IPS-15b (cell line): Measurements from ENCODE around the gene GSTM4.
"Not testable (repeated sequence)": the region's sequence is repeated elsewhere in the genome, so short reads cannot be mapped to it uniquely, and the experiment has no call there.

ENCODE experiments used
- H3K27me3 ChIP-seq: one replicate; pipeline ENCODE4 v1.6.1; 2013; ENCODE audit warnings: low read length; ENCODE audit not compliant: control insufficient read depth, insufficient read depth
- H3K36me3 ChIP-seq: one replicate; pipeline ENCODE4 v1.6.1; 2013; ENCODE audit warnings: low read length; ENCODE audit not compliant: control insufficient read depth, insufficient read depth
- H3K4me1 ChIP-seq: one replicate; pipeline ENCODE4 v1.6.1; 2013; ENCODE audit warnings: mild to moderate bottlenecking, low read length; ENCODE audit not compliant: control insufficient read depth, insufficient read depth
- H3K4me3 ChIP-seq: one replicate; pipeline ENCODE4 v1.5.1; 2013; ENCODE audit warnings: low read depth, low read length
- H3K9ac ChIP-seq: one replicate; pipeline ENCODE4 v1.6.1; 2013; ENCODE audit warnings: low read depth, mild to moderate bottlenecking, low read length
- H3K9me3 ChIP-seq: one replicate; pipeline ENCODE4 v1.6.1; 2013; ENCODE audit warnings: mild to moderate bottlenecking, low read length; ENCODE audit not compliant: control insufficient read depth, insufficient read depth

The GSTM4 gene

DNA sequence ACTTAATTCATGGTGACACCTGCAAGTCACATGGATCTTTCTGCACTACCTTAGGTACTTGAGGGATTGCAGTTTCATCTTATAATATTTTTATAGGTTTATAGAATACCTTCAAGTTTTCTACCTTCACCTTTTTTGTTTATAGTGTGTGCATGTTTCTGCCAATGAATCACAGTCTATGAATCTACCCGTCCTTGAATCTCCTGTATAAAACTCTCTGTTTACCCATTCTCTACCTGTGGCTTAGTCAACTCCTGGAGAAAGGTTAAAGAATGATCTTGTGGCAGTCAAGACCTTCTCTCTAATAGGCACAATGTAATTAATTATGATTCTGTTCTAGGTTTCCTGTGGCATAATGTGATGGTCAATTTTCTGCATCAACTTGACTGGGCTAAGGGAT is 8.8 kb downstream of the GSTM4 start:
- Histone ChIP-seq H3K36me3 (no peaks in the 10 kb centered on the region), H3K4me3 (no peak overlapping the region), H3K4me1 (no peaks in the 10 kb centered on the region), H3K9ac (no peak overlapping the region), H3K9me3 (no peaks in the 10 kb centered on the region), H3K27me3 (no peaks in the 10 kb centered on the region)

DNA sequence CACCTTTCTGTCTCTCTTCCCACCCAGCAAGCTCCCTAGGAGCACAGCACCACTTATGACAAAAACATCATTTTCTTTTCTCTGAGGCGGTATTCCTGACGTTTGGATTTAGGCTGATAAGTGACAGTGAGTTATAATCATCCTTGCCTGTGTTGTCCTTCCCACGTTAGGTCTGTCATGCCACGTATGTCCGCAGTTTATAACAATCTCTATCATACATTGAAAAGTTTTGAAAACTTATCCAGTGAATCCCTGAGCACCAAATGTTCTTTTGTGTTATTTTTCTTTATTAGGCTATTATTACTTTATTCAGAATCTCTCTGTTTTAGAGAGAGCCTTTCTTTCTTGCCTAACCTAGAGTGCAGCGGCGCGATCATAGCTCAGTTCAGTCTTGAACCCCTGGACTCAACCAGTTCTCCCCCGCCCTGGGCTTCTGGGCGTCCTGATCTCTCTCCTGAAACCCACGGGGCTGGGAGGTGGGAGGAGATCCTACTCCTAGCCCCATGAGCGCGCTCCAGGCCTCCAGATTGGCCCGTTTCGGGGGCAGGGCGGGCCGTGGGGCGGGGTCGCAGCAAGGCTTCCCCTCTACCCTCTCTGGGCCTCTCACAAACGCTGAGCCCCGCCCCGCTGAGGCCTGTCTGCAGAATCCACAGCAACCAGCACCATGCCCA is 11.7 kb downstream of the GSTM4 start, which contains the start of gene GSTM2:
GSTM2 (plus strand) TSS at position 606 of the 671 bp plus-strand sequence; CDS start at position 665, 59 bp downstream.
- Histone ChIP-seq H3K4me1 (no peaks in the 10 kb centered on the region), H3K27me3 (no peaks in the 10 kb centered on the region), H3K36me3 (no peaks in the 10 kb centered on the region), H3K9ac (no peak within 1 kb of the TSS), H3K4me3 (peak within 1 kb of the TSS; percentile 43), H3K9me3 (no peaks in the 10 kb centered on the region)

DNA sequence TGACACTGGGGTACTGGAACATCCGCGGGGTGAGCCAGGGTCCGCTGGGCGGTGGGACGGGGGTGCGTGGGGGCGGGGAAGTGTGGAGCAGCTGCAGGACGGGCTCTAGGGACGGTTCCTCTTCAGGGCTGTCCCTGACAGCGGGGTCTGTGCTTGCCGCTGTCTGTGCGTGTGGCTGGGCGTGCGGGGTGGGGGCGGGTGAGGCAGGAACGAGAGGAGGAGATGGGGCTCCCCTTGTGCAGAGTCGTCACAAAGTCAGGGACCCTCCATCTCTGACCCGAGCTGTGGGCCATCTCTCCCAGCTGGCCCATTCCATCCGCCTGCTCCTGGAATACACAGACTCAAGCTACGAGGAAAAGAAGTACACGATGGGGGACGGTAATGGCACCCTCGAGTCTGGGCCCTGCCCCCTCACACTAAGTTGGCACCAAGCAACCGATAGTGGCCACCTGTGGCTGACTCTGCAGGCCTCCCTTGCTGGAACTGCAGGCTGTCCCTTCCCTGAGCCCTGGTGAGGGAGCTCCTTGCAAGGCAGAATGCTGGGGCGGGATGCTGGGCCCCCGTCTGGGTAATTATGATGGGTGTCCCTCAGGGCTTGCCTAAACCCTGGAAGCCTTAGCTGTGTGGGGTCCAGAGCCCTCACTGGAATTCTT is 12.3 kb downstream of the GSTM4 start:
- no peaks in the 10 kb centered on the region for H3K27me3 ChIP-seq
- H3K9ac ChIP-seq, result no peak overlapping the region
- peak overlapping the region; percentile 43 for H3K4me3 ChIP-seq

DNA sequence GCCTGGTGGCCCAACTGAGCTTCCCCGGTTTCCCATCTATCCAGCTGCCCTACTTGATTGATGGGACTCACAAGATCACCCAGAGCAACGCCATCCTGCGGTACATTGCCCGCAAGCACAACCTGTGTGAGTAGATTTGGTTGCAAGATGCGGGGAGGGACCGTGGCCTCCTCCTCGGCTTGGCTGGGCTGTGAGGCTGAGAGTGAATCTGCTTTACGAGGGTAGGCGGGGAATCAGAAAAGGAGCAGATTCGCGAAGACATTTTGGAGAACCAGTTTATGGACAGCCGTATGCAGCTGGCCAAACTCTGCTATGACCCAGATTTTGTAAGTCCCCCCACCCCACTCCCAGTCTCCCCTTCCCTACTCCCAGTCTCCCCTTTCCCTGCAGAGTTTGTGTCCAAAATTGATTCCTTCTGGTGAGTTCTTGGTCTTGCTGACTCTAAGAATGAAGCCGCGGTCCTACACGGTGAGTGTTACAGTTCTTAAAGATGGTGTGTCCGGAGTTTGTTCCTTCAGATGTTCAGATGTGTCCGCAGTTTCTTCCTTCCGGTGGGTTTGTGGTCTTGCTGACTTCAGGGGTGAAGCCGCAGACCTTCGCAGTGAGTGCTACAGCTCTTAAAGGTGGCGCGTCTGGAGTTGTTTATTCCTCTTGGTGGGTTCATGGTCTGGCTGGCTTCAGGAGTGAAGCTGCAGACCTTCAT is 13.5 kb downstream of the GSTM4 start:
- Histone ChIP-seq H3K9me3 (no peaks in the 10 kb centered on the region), H3K4me3 (no peak overlapping the region), H3K27me3 (no peaks in the 10 kb centered on the region), H3K4me1 (no peaks in the 10 kb centered on the region), H3K36me3 (no peaks in the 10 kb centered on the region), H3K9ac (no peak overlapping the region)

More for the DNA sequence above, 12.3 kb downstream of the GSTM4 start:
- Histone ChIP-seq H3K9me3 (no peaks in the 10 kb centered on the region), H3K36me3 (no peaks in the 10 kb centered on the region), H3K4me1 (no peaks in the 10 kb centered on the region)

DNA sequence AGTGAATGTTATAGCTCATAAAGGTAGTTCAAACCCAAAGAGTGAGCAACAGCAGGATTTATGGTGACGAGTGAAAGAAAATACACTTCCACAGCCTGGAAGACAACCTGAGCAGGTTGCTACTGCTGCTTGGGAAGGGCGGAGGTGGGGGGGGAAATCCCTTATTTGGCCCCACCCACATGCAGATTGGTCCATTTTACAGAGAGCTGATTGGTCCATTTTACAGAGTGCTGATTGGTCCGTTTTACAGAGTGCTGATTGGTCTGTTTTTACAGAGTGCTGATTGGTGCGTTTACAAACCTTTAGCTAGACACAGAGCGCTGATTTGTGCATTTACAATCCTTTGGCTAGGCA is 14.0 kb downstream of the GSTM4 start:
- not testable (repeated sequence) for H3K36me3 ChIP-seq, H3K4me3 ChIP-seq, H3K9ac ChIP-seq, H3K4me1 ChIP-seq, H3K9me3 ChIP-seq, H3K27me3 ChIP-seq

DNA sequence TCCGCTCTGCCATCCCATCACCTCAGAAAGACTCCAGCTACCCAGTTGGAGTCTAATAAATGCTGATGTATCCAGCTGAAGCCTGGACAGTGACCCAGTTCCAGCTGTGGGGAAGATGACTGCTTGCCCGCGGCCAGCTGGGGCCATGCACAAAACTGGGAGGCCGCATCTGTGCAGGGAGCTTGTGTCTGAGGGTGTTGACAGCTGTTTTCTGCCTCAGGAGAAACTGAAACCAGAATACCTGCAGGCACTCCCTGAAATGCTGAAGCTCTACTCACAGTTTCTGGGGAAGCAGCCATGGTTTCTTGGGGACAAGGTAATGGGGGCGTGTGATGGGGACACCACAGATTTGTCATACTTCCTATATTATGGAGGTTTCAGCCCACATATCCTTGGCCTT is 15.2 kb downstream of the GSTM4 start:
- H3K4me1 ChIP-seq, result no peaks in the 10 kb centered on the region
- no peaks in the 10 kb centered on the region for H3K36me3 ChIP-seq
- H3K27me3 ChIP-seq, result no peaks in the 10 kb centered on the region
- no peak overlapping the region for H3K9ac ChIP-seq
- no peaks in the 10 kb centered on the region for H3K9me3 ChIP-seq
- H3K4me3 ChIP-seq, result no peak overlapping the region

DNA sequence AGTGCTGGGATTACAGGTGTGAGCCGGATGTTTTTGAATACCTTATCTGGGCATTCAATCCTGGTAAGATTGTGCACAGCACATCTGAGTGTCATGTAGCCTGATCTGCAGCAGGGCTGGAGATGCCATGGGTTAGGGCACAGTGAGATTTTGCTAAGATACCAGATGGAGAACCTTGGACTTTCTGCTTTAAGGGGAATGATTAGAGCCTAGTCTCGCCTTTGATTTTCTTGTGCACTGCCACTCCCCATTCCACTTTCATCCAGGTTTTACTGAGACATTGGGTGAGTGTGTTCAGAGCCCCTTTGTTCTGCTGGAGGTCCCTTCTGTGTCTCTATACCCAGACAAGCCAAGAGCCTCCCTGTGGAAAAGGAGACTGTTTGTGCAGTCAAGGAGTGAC is 18.0 kb downstream of the GSTM4 start:
- H3K4me3 ChIP-seq, H3K36me3 ChIP-seq, H3K9ac ChIP-seq, H3K27me3 ChIP-seq, H3K9me3 ChIP-seq, H3K4me1 ChIP-seq: not testable (repeated sequence)

DNA sequence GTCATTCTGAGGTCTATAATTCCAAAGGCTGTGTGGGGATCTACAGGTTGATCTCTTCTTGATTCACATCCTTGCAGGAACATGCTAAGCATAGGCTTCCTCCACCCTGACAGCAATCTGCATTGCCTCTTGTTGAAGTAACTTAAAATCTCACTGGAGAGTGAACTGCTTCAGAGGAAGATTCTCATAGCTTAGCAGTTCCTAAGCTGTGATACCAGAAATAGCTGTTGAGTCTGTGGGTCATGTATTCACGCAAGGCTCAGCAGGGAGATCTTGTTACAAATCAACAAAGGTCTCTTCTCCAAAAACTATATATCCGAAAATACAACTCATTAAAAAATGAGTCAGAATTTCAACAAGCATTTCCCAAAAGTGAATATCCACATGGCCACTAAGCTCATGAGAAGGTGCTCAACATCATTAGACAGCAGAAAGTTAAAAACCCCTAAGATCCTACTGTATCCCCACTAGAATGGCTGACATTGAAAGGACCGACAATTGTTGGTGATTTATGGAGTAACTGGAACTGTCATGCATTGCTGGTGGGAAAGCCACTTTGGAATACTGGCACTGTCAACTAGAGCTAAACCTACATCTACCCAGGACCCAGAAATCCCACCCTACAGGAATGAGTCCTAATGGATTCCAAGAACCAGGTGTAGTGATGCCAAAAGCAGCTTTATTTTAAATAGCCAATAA is 20.9 kb downstream of the GSTM4 start:
- not testable (repeated sequence) for H3K4me3 ChIP-seq, H3K36me3 ChIP-seq, H3K9me3 ChIP-seq, H3K9ac ChIP-seq, H3K27me3 ChIP-seq, H3K4me1 ChIP-seq

DNA sequence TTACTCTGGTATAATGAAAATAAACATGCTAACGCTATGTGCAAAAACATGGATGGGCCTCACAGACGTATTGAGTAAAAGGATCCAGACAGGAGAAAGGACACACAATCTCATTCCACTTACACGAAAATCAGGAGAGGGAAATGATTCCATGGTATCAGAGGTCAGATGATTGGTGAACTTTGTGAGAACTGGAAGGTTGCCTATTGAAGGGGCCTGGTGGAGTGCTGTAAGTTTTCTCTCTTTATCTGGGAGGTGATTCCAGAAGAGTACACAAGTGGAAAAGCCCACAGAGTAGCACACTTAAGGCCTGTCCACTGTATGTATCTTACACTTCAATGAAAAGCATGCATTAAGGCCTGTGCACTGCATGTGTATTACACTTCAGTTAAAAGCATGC is 21.6 kb downstream of the GSTM4 start:
- H3K4me1 ChIP-seq, result no peaks in the 10 kb centered on the region
- no peaks in the 10 kb centered on the region for H3K27me3 ChIP-seq

DNA sequence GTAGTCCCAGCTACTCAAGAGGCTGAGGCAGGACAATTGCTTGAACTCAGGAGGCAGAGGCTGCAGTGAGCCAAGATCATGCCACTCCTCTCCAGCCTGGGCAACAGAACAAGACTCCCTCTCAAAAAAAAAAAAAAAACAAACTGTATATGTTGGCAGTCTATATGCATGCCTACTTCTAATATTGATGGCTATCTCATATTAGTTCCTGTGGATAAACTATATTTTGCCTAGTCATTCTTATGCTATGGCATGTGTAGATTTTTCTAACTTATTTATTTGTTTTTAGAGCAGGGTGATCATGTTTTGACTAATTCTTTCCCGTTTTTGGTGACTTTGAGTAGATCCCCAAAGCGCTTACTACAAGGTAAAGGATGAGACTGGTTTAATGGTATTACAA is 22.7 kb downstream of the GSTM4 start:
- H3K9ac ChIP-seq, H3K27me3 ChIP-seq, H3K36me3 ChIP-seq, H3K9me3 ChIP-seq, H3K4me3 ChIP-seq, H3K4me1 ChIP-seq: not testable (repeated sequence)

More for the DNA sequence above, 21.6 kb downstream of the GSTM4 start:
- no peak overlapping the region for H3K4me3 ChIP-seq
- no peak overlapping the region for H3K9ac ChIP-seq
- H3K36me3 ChIP-seq, result no peaks in the 10 kb centered on the region
- no peaks in the 10 kb centered on the region for H3K9me3 ChIP-seq

DNA sequence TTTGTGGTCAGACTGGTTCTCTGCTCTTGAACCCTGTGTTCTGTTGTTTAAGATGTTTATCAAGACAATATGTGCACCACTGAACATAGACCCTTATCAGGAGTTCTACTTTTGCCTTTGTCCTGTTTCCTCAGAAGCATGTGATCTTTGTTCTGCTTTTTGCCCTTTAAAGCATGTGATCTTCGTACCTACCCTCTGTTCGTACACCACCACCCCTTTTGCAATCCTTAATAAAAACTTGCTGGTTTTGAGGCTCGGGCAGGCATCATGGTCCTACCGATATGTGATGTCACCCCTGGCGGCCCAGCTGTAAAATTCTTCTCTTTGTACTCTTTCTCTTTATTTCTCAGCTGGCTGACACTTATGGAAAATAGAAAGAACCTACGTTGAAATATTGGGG is 28.9 kb downstream of the GSTM4 start:
- not testable (repeated sequence) for H3K9ac ChIP-seq, H3K4me1 ChIP-seq, H3K36me3 ChIP-seq

More for the DNA sequence above, 28.9 kb downstream of the GSTM4 start:
- H3K27me3 ChIP-seq, H3K4me3 ChIP-seq, H3K9me3 ChIP-seq: not testable (repeated sequence)
